ENCODE results near the gene TPRA1.

DNA sequence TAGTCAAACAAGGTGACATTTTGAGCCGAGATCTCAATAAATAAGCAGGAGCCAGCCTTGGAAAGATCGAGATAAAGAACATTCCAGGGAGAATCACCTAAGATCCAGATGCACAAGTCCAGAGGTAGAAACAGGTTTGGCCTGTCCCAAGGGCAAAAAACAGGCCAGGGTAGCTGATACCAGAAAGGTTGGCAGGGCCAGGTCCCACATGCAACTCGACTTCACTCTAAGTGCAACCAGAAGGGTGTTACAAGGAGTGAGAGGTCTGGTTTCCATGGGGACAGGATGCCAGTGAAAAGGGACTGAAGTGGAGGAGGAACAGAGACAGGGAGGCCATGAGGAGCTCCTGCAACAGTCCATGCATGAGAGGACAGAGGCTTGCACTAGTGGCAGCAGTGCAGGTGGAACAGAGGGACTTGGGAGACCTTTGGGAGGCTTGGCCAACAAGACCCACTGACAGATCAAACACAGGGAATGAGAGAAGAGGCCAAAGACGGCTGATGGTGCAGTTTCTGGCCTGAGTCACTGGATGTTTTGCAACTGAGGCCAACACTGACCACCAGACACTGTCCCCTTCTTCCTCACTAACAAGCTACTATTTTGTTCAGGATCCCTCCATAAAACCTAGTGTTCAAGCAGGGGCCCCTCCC lies 5.2 kb downstream of the TPRA1 start:
- TF ChIP-seq, protein P1, sequence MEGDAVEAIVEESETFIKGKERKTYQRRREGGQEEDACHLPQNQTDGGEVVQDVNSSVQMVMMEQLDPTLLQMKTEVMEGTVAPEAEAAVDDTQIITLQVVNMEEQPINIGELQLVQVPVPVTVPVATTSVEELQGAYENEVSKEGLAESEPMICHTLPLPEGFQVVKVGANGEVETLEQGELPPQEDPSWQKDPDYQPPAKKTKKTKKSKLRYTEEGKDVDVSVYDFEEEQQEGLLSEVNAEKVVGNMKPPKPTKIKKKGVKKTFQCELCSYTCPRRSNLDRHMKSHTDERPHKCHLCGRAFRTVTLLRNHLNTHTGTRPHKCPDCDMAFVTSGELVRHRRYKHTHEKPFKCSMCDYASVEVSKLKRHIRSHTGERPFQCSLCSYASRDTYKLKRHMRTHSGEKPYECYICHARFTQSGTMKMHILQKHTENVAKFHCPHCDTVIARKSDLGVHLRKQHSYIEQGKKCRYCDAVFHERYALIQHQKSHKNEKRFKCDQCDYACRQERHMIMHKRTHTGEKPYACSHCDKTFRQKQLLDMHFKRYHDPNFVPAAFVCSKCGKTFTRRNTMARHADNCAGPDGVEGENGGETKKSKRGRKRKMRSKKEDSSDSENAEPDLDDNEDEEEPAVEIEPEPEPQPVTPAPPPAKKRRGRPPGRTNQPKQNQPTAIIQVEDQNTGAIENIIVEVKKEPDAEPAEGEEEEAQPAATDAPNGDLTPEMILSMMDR (IDR thresholded peaks at IDR 0.05), result no peak
- TF ChIP-seq EZH2phosphoT487 (IDR thresholded peaks at IDR 0.05), result no peak

Measured in neural progenitor cell (in vitro differentiated cells).